Ovary (tissue), 9 donors: ENCODE results near the gene GREM2. TPM values are rescaled to one million over a fixed set of nuclear protein-coding genes. Genes with fewer than 3 reads are reported as not detected.

ENCODE experiments used
- DNase-seq, 5 donors: peaks; one replicate each; pipeline ENCODE4 v3.0.0-alpha.2; 2019 to 2020
- H3K27ac ChIP-seq, 2 donors: fragments of 200-600 bp; one replicate each; pipeline versions ENCODE4 v1.5.1 to v1.8.0; 2019 to 2022
- H3K27me3 ChIP-seq: fragments of 200-600 bp; one replicate; pipeline ENCODE4 v1.8.0; 2022
- H3K36me3 ChIP-seq: fragments of 200-600 bp; sonication (generic); one replicate; pipeline ENCODE4 v1.5.1; 2019
- H3K4me1 ChIP-seq: one replicate; pipeline ENCODE4 v1.8.1; 2013; ENCODE audit warnings: mild to moderate bottlenecking, moderate library complexity; ENCODE audit not compliant: insufficient read depth
- H3K4me3 ChIP-seq: fragments of 200-600 bp; sonication (generic); one replicate; pipeline ENCODE4 v1.5.1; 2017
- H3K9me3 ChIP-seq, 2 donors: fragments of 200-600 bp in 1 of 2; sonication (generic) in 1 of 2; one replicate each; pipeline versions ENCODE4 v1.5.1 to v1.8.1; 2013 to 2019; ENCODE audit warnings: mild to moderate bottlenecking in 1 of 2, moderate library complexity in 1 of 2
- EP300 ChIP-seq: sonication (generic); formaldehyde crosslinking; IDR thresholded peaks from one replicate; pipeline ENCODE4 v1.6.1; 2017; ENCODE audit warnings: antibody characterized with exemption
- POLR2A ChIP-seq: fragments of 450-650 bp; IDR thresholded peaks from one replicate; pipeline ENCODE4 v1.6.1; 2017; ENCODE audit warnings: antibody characterized with exemption, mild to moderate bottlenecking, moderate library complexity
- WGBS, 3 donors: extraction: QIAGEN DNeasy Blood & Tissue Kit in 1 of 3; methylation state at CpG; one replicate each; pipeline versions ENCODE4 v1.1.5 to v1.1.7; 2013 to 2017; 5-methylcytosine and 5-hydroxymethylcytosine counted together
- intact Hi-C, 4 donors: fragments of 100-400 bp; cut with DNase I; formaldehyde crosslinking; loops; one replicate each; pipeline versions ENCODE4 v1.11.0 to v1.15.1; 2022 to 2023
- polyA plus RNA-seq, 2 donors: library from polyadenylated mRNA; stranded (reverse); fragments of 200-250 nt in 1 of 2; fragments of 350-450 nt in 1 of 2; fragmentation: Illumina TruSeq in 1 of 2; extraction: RNeasy Lipid Tissue Mini Kit (QIAGEN cat#74804) in 1 of 2; gene quantifications; one replicate each; pipeline ENCODE4 v1.2.3, GENCODE V29; 2013 to 2014
- small RNA-seq: library from RNA; depleted of rRNA; stranded (forward); fragments of <200 nt; gene quantifications from one replicate; pipeline ENCODE3, GENCODE V24; 2016
- total RNA-seq, 7 donors: library from RNA; depleted of rRNA in 2 of 7; stranded (reverse); fragments of >200 nt in 2 of 7; fragmentation: NEBNext Ultra II Directional in 3 of 7; extraction: Animal tissue kit (Norgen Biotek cat#: 25700) in 3 of 7; gene quantifications; one replicate each; pipeline versions ENCODE4 v1.1.0 to v1.2.4, GENCODE V29; 2016 to 2023
- TF ChIP-seq, protein P1 (sequence below), 3 donors: fragments of 450-650 bp in 2 of 3; fragments of 200-600 bp in 1 of 3; IDR thresholded peaks; one replicate each; pipeline versions ENCODE4 v1.5.1 to v1.8.0; 2016 to 2022; ENCODE audit warnings: antibody characterized with exemption in 3 of 3, mild to moderate bottlenecking in 1 of 3
- donor health status: DM: no; HTN: no; CAD: no; lungs with moderate emphysema.
- donor health status: DM: no; HTN: no; CAD: no.
- donor health status: Bipolar disorder and iron deficiency.
- donor health status: DM: yes; HTN: yes; CAD: no.
- donor health status: DM: no; HTN: no; CAD: no.
- donor health status: DM: yes; HTN: yes; CAD: no.

The GREM2 gene
- total and polyA plus RNA-seq, 9 donors = 0.95 to 16.7 (median 5.4) TPM

DNA sequence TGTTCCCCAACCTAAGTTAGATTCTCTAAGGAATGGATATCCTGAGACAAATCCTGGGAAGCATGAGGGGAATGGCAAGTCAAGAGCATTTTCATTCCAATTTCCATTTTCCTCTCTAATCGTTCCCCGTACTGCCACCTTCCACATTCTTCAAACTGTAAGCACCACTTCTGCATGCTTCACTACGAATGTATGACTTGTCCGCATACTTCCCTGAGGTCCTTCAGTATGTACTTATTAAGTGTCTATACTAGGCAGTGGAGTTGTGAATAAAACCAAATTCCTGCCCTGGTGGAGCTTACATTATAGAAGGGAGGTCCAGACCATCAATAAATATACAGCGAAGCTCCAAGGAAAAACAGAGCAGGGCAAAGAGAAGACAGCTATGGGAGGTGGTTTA, 154.8 kb downstream of the GREM2 start:
- DNase-seq = no peak
- TF ChIP-seq, protein P1, sequence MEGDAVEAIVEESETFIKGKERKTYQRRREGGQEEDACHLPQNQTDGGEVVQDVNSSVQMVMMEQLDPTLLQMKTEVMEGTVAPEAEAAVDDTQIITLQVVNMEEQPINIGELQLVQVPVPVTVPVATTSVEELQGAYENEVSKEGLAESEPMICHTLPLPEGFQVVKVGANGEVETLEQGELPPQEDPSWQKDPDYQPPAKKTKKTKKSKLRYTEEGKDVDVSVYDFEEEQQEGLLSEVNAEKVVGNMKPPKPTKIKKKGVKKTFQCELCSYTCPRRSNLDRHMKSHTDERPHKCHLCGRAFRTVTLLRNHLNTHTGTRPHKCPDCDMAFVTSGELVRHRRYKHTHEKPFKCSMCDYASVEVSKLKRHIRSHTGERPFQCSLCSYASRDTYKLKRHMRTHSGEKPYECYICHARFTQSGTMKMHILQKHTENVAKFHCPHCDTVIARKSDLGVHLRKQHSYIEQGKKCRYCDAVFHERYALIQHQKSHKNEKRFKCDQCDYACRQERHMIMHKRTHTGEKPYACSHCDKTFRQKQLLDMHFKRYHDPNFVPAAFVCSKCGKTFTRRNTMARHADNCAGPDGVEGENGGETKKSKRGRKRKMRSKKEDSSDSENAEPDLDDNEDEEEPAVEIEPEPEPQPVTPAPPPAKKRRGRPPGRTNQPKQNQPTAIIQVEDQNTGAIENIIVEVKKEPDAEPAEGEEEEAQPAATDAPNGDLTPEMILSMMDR (IDR thresholded peaks at IDR 0.05) = no peak
- no peak for TF ChIP-seq EP300
- TF ChIP-seq POLR2A = no peak
- no peak overlapping the region for H3K27ac ChIP-seq
- no peak overlapping the region for H3K4me3 ChIP-seq
- intact Hi-C loops = no loop called here
- H3K36me3 ChIP-seq = no peaks in the 10 kb centered on the region
- no peaks in the 10 kb centered on the region for H3K9me3 ChIP-seq
- no peaks in the 10 kb centered on the region for H3K4me1 ChIP-seq
- 90 to 96% (median 95%) methylated on average over 5 of the region's 5 CpGs for WGBS, 3 donors
- H3K27me3 ChIP-seq = no peaks in the 10 kb centered on the region

DNA sequence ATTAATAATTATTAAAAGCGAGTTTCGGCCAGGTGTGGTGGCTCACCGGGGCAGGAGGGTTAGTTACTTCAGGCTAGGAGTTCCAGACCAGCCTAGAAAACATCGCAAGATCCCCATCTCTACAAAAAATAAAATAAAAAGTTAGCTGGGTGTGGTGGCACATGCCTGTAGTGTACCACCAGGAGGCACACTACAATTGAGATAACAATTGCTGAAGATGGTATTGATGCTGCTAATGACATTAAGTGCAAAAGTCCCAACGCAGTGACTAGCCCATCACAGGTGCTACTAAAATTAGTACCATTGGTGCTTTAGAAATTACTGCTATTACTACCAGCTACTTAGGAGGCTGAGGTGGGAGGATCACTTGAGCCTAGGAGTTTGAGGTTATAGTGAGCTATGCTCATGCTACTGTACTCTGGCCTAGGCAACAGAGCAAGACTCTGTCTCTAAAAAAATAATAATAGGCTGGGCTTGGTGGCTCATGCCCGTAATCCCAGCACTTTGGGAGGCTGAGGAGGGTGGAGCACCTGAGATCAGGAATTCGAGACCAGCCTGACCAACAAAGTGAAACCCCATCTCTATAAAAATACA, 156.6 kb downstream of the GREM2 start:
- Histone ChIP-seq H3K27ac (no peak overlapping the region), H3K4me1 (no peaks in the 10 kb centered on the region), H3K4me3 (no peak overlapping the region), H3K9me3 (no peaks in the 10 kb centered on the region), H3K36me3 (no peaks in the 10 kb centered on the region), H3K27me3 (no peaks in the 10 kb centered on the region)
- TF ChIP-seq EP300 (no peak), POLR2A (no peak)
- TF ChIP-seq, protein P1 (IDR thresholded peaks at IDR 0.05) = no peak
- intact Hi-C loops = no loop called here
- 70 to 80% (median 73%) methylated on average over 7 of the region's 7 CpGs for WGBS, 3 donors
- DNase-seq = no peak

DNA sequence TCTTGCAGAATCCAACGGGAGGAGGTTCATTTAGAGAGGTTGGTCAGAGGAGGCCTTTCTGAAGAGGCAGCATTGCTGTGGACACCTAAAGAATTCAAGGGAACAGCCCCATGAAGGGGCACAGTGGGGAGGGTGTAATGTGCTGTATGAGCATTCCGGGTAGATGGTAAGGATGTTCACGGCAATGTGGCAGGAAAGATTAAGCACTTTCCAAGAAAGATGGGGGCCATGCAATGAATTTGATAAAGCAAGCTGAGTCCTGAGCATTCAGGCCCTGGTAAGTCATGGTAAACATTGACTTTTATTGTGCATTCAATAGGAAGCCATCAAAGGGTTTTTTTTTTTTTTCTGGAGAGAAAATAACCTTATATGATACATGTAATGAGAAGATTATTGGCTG, 166.6 kb downstream of the GREM2 start:
- no peaks in the 10 kb centered on the region for H3K9me3 ChIP-seq
- TF ChIP-seq EP300 (no peak), POLR2A (no peak)
- TF ChIP-seq, protein P1 (IDR thresholded peaks at IDR 0.05) = no peak
- WGBS, 3 donors = 84 to 88% (median 87%) methylated on average over 3 of the region's 3 CpGs
- no peak overlapping the region for H3K27ac ChIP-seq
- H3K27me3 ChIP-seq = no peaks in the 10 kb centered on the region
- no peak overlapping the region for H3K4me3 ChIP-seq
- DNase-seq = no peak
- H3K36me3 ChIP-seq = no peaks in the 10 kb centered on the region
- no peaks in the 10 kb centered on the region for H3K4me1 ChIP-seq
- intact Hi-C loops = no loop called here

DNA sequence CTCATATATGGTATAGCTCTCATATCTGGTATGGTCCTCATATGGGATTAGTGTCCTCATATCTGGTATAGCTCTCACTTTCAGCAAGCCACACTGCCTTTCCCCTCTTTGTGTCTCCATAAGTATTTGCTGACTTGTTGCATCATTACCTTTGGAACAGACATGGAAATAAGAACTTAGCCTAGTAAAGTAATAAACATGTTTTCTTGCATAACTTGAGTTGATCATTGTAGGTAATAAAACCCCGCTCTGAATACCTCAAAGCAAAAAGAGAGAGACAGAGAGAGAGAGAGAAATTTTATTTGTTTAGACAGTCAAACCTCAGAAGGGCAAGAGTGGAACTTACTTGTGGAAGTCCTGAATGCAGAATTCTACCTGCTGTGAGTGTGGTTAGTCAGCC, 170.3 kb downstream of the GREM2 start:
- no peak for DNase-seq
- Histone ChIP-seq H3K36me3 (no peaks in the 10 kb centered on the region), H3K27ac (no peak overlapping the region), H3K27me3 (no peaks in the 10 kb centered on the region), H3K9me3 (no peaks in the 10 kb centered on the region), H3K4me3 (no peak overlapping the region), H3K4me1 (no peaks in the 10 kb centered on the region)
- TF ChIP-seq POLR2A = no peak
- no peak for TF ChIP-seq EP300
- WGBS, 3 donors = 94 to 95% (median 94%) methylated on average over 1 of the region's 1 CpG
- intact Hi-C loops = no loop called here

Small RNA genes within 50 kb of the gene (small RNA-seq; reads per million reads assigned to genes)
- gene RNU5F-8P = not detected
